Endothelial cell of umbilical vein (primary cell): ENCODE data around the gene GPALPP1. TPM values are rescaled to one million over a fixed set of nuclear protein-coding genes. Genes with fewer than 3 reads are reported as not detected.

ENCODE experiments used
- BruUV-seq: library from RNA; stranded (reverse); fragments of 400-500 nt; replicated peaks from 2 replicates; lab custom pipeline; 2021; lab: Mats Ljungman, UMichigan
- CTCF ChIA-PET: fragments of 300-600, 350-600 bp; sonication (Branson Sonifier 250); formaldehyde crosslinking; loops from one replicate; lab custom pipeline; 2021; ENCODE audit warnings: antibody characterized with exemption, inconsistent platforms; lab: Charles Lee
- POLR2A ChIA-PET: fragments of 300-600, 350-600 bp; sonication (Branson Sonifier 250); formaldehyde crosslinking; loops from one replicate; lab custom pipeline; 2021; ENCODE audit warnings: antibody characterized with exemption, inconsistent platforms; lab: Charles Lee
- DNase-seq: peaks from one replicate; pipeline ENCODE4 v3.0.0-alpha.2; 2011; ENCODE audit warnings: low read depth, low spot score
- FAIRE-seq: peaks from 2 replicates; lab custom pipeline; 2011; peaks lifted over from hg19 to GRCh38; lab: Jason Lieb, UNC
- H2AFZ ChIP-seq: 2 replicates; pipeline ENCODE4 v1.6.0; 2012; ENCODE audit warnings: low read depth, low read length, control low read depth, inconsistent platforms
- H3K27ac ChIP-seq: 2 replicates; pipeline ENCODE4 v1.5.1; 2011; ENCODE audit warnings: low read depth, mild to moderate bottlenecking, control low read depth, low read length, moderate library complexity; ENCODE audit not compliant: insufficient read depth
- H3K27me3 ChIP-seq, 2 experiments: 2 replicates each; pipeline versions ENCODE4 v1.6.0 to v1.6.1; 2011; ENCODE audit warnings: low read length in 2 of 2, mixed read lengths in 1 of 2; ENCODE audit not compliant: control insufficient read depth in 2 of 2, insufficient read depth in 2 of 2
- H3K36me3 ChIP-seq, 2 experiments: 2 replicates in 1 of 2; 3 replicates in 1 of 2; pipeline ENCODE4 v1.5.1; 2011; ENCODE audit warnings: low read length in 2 of 2, mild to moderate bottlenecking in 1 of 2, moderate library complexity in 1 of 2; ENCODE audit not compliant: control insufficient read depth in 2 of 2, insufficient read depth in 2 of 2; ENCODE audit errors: extremely low read depth in 1 of 2
- H3K4me1 ChIP-seq: 3 replicates; pipeline ENCODE4 v1.5.1; 2011; ENCODE audit warnings: mild to moderate bottlenecking, low read length; ENCODE audit not compliant: control insufficient read depth, insufficient read depth; ENCODE audit errors: extremely low read depth
- H3K4me2 ChIP-seq: 2 replicates; pipeline ENCODE4 v1.6.1; 2011; ENCODE audit warnings: low read length, control low read depth, mixed read lengths; ENCODE audit not compliant: insufficient read depth
- H3K4me3 ChIP-seq, 3 experiments: fragments of 200-600 bp in 1 of 3; sonication (generic), shearing (Covaris generic) in 1 of 3; replicated peaks in 1 of 3; 2 replicates each; pipeline ENCODE4 v1.5.1; 2011 to 2016; ENCODE audit warnings: control low read depth in 3 of 3, low read length in 3 of 3, mild to moderate bottlenecking in 2 of 3, inconsistent platforms in 1 of 3, low read depth in 1 of 3, moderate library complexity in 1 of 3; ENCODE audit not compliant: insufficient read depth in 1 of 3
- H3K79me2 ChIP-seq: 2 replicates; pipeline ENCODE4 v1.6.0; 2012; ENCODE audit warnings: low read length, inconsistent platforms; ENCODE audit not compliant: control insufficient read depth, insufficient read depth
- H3K9ac ChIP-seq: replicated peaks from 2 replicates; pipeline ENCODE3; 2011; ENCODE audit warnings: low read length, control low read depth; ENCODE audit not compliant: insufficient read depth; ENCODE audit errors: extremely low read depth
- H3K9me1 ChIP-seq: replicated peaks from 3 replicates; pipeline ENCODE4 v1.6.0; 2011; ENCODE audit warnings: mild to moderate bottlenecking, low read length; ENCODE audit not compliant: control insufficient read depth, insufficient read depth; ENCODE audit errors: extremely low read depth
- H3K9me3 ChIP-seq: replicated peaks from 2 replicates; pipeline ENCODE4 v1.5.1; 2012; ENCODE audit warnings: low read length, inconsistent platforms; ENCODE audit not compliant: control insufficient read depth, insufficient read depth
- H4K20me1 ChIP-seq: replicated peaks from 2 replicates; pipeline ENCODE3; 2011; ENCODE audit warnings: mild to moderate bottlenecking, low read length; ENCODE audit not compliant: control insufficient read depth, insufficient read depth; ENCODE audit errors: extremely low read depth
- CTCF ChIP-seq, 2 donors: IDR thresholded peaks; 1 replicate in 1 of 2; 2 replicates in 1 of 2; pipeline ENCODE4 v1.5.1; 2011; ENCODE audit warnings: low read length in 2 of 2, mild to moderate bottlenecking in 2 of 2, moderate library complexity in 2 of 2, control low read depth in 1 of 2, inconsistent platforms in 1 of 2, low read depth in 1 of 2; ENCODE audit not compliant: insufficient read depth in 1 of 2; ENCODE audit errors: extremely low read depth in 1 of 2
- EZH2 ChIP-seq: IDR thresholded peaks from 2 replicates; pipeline ENCODE4 v1.6.1; 2012; ENCODE audit warnings: borderline replicate concordance, low read depth, mild to moderate bottlenecking, moderate library complexity, low read length, inconsistent platforms; ENCODE audit not compliant: severe bottlenecking
- FOS ChIP-seq: IDR thresholded peaks from 2 replicates; pipeline ENCODE4 v1.6.1; 2011; ENCODE audit warnings: mild to moderate bottlenecking, low read length, moderate library complexity, borderline replicate concordance; ENCODE audit not compliant: insufficient read depth
- GATA2 ChIP-seq: IDR thresholded peaks from 2 replicates; pipeline ENCODE4 v1.7.0; 2011; ENCODE audit warnings: low read depth, mild to moderate bottlenecking, moderate library complexity, mixed read lengths, low read length; ENCODE audit not compliant: insufficient read length, insufficient read depth
- JUN ChIP-seq: IDR thresholded peaks from 2 replicates; pipeline ENCODE4 v1.6.1; 2011; ENCODE audit warnings: borderline replicate concordance, low read depth; ENCODE audit not compliant: insufficient read length, insufficient read depth
- MAX ChIP-seq: IDR thresholded peaks from 2 replicates; pipeline ENCODE4 v1.6.1; 2011; ENCODE audit not compliant: insufficient read depth, insufficient read length
- MYC ChIP-seq: IDR thresholded peaks from one replicate; pipeline ENCODE4 v1.6.1; 2011; ENCODE audit warnings: mild to moderate bottlenecking, low read depth, low read length
- POLR2A ChIP-seq: IDR thresholded peaks from 2 replicates; pipeline ENCODE4 v1.6.1; 2012; ENCODE audit warnings: low read depth, mild to moderate bottlenecking, control low read depth, low read length
- POLR2AphosphoS5 ChIP-seq: IDR thresholded peaks from 2 replicates; pipeline ENCODE4 v1.6.1; 2012; ENCODE audit warnings: low read depth, mild to moderate bottlenecking, control low read depth, low read length, moderate library complexity; ENCODE audit not compliant: insufficient read depth
- dilution Hi-C: fragments of 300-500 bp; cut with MboI; formaldehyde crosslinking; loops from one replicate; pipeline ENCODE4 v1.15.0; 2019; ENCODE audit warnings: low sequenced_read_pairs; ENCODE audit not compliant: extremely low pct_ligation_motif_present
- intact Hi-C: fragments of 100-400 bp; cut with micrococcal nuclease; formaldehyde crosslinking; loops from one replicate; pipeline ENCODE4 v1.10.0; 2022
- polyA plus RNA-seq, 4 experiments: library from polyadenylated mRNA; depleted of rRNA in 3 of 4; stranded (reverse) in 3 of 4; unstranded in 1 of 4; fragments of >200 nt; gene quantifications; 2 replicates each; pipeline versions ENCODE4 v1.2.1 to v1.2.3, GENCODE V29; 2011 to 2012; ENCODE audit warnings: missing spikeins in 1 of 4
- total RNA-seq: library from RNA; stranded (reverse); gene quantifications from 2 replicates; pipeline ENCODE4 v1.2.3, GENCODE V29; 2021

Gene GPALPP1
- total and polyA plus RNA-seq, 2 donors (not counting 3 experiments of a cell fraction or from before 2014, with no cell fraction given): 8.5 to 28.2 TPM

- Histone ChIP-seq H3K27ac (no peak overlapping the region), H3K9me1 (no peaks in the 10 kb centered on the region), H3K9me3 (no peaks in the 10 kb centered on the region), H4K20me1 (no peaks in the 10 kb centered on the region), H3K4me1 (no peaks in the 10 kb centered on the region), H3K9ac (no peak overlapping the region), H3K4me3 (no peak overlapping the region), H3K4me2 (no peak overlapping the region), H3K27me3 (peaks cover 3 to 5% of the 10 kb centered on the region in 2 experiments), H3K79me2 (no peaks in the 10 kb centered on the region), H3K36me3 (no peaks in the 10 kb centered on the region), H2AFZ (no peak overlapping the region)
- no peak for FAIRE-seq
- dilution Hi-C loops (no loop called here), intact Hi-C loops (no loop called here)
- no peak for DNase-seq
- BruUV-seq: no TSS peak
- POLR2A ChIA-PET: no interaction called here
- CTCF ChIA-PET: no interaction called here
- TF ChIP-seq MYC: no peak
- no peak for TF ChIP-seq POLR2AphosphoS5
- no peak for TF ChIP-seq POLR2A
- no peak for TF ChIP-seq MAX
- no peak for TF ChIP-seq GATA2
- no peak for TF ChIP-seq CTCF (IDR thresholded peaks at IDR 0.05; ENCODE audit: extremely low read depth in 1 of 2, insufficient read depth in 1 of 2, low read depth in 1 of 2, low read length in 2 of 2)
- TF ChIP-seq JUN: no peak
- no peak for TF ChIP-seq FOS
- no peak for TF ChIP-seq EZH2
Observed at GRCh38 chr13:45073809-45074208, 84.5 kb downstream of the GPALPP1 start.
